Progenitor cell of endocrine pancreas (in vitro differentiated cells): ENCODE measurements around the gene BCAT1. TPM values are rescaled to one million over a fixed set of nuclear protein-coding genes. Genes with fewer than 3 reads are reported as not detected.

ENCODE experiments used
- DNase-seq: peaks from one replicate; pipeline ENCODE4 v3.0.0; 2021; ENCODE audit warnings: low spot score; ENCODE audit not compliant: unreplicated experiment
- H3K27ac Mint-ChIP-seq: 2 replicates; pipeline ENCODE4 v1.8.0; 2021; ENCODE audit warnings: mild to moderate bottlenecking, moderate library complexity, mixed read lengths
- H3K27me3 Mint-ChIP-seq: 2 replicates; pipeline ENCODE4 v1.8.0; 2021; ENCODE audit warnings: mixed read lengths
- H3K36me3 Mint-ChIP-seq: 2 replicates; pipeline ENCODE4 v1.8.0; 2022; ENCODE audit warnings: mixed read lengths; ENCODE audit not compliant: insufficient read depth
- H3K4me1 Mint-ChIP-seq: 2 replicates; pipeline ENCODE4 v1.8.0; 2021; ENCODE audit warnings: low read depth, mixed read lengths
- H3K4me3 Mint-ChIP-seq: 2 replicates; pipeline ENCODE4 v1.8.0; 2021; ENCODE audit warnings: low read depth, mild to moderate bottlenecking, moderate library complexity, mixed read lengths
- H3K9me3 Mint-ChIP-seq: 2 replicates; pipeline ENCODE4 v1.8.0; 2021; ENCODE audit warnings: low read depth, mixed read lengths
- CTCF ChIP-seq: fragments of 200-600 bp; sonication (generic); IDR thresholded peaks from one replicate; pipeline ENCODE4 v1.5.0; 2021; ENCODE audit warnings: antibody characterized with exemption, mild to moderate bottlenecking; ENCODE audit not compliant: unreplicated experiment
- total RNA-seq: library from RNA; stranded (reverse); gene quantifications from 2 replicates; pipeline ENCODE4 v1.2.1, GENCODE V29; 2021

Gene BCAT1
- total RNA-seq, 1 donor from 2014 or later = 52.9 TPM

- no peak overlapping the region for H3K4me3 Mint-ChIP-seq
- no peak overlapping the region for H3K27ac Mint-ChIP-seq
- no peak for DNase-seq
- peaks cover 30% of the 10 kb centered on the region for H3K4me1 Mint-ChIP-seq
- TF ChIP-seq CTCF = peak; percentile 42
- no peaks in the 10 kb centered on the region for H3K36me3 Mint-ChIP-seq
- H3K27me3 Mint-ChIP-seq = no peaks in the 10 kb centered on the region
- no peaks in the 10 kb centered on the region for H3K9me3 Mint-ChIP-seq
These were observed 168.1 kb downstream of the BCAT1 start for GRCh38 chr12:24780697-24781368.

- DNase-seq = no peak
- Mint-ChIP-seq H3K27ac (no peak overlapping the region), H3K36me3 (no peaks in the 10 kb centered on the region), H3K27me3 (no peaks in the 10 kb centered on the region), H3K9me3 (no peaks in the 10 kb centered on the region), H3K4me3 (no peak overlapping the region), H3K4me1 (peaks cover 25% of the 10 kb centered on the region)
- TF ChIP-seq CTCF = peak; percentile 75
These were observed 170.2 kb downstream of the BCAT1 start for GRCh38 chr12:24778486-24779304.

- H3K27ac Mint-ChIP-seq = peak overlapping the region; percentile 74
- TF ChIP-seq CTCF = no peak
- no peaks in the 10 kb centered on the region for H3K9me3 Mint-ChIP-seq
- H3K4me3 Mint-ChIP-seq = no peak overlapping the region
- peaks cover 26% of the 10 kb centered on the region for H3K4me1 Mint-ChIP-seq
- no peaks in the 10 kb centered on the region for H3K36me3 Mint-ChIP-seq
- DNase-seq = no peak
- H3K27me3 Mint-ChIP-seq = no peaks in the 10 kb centered on the region
These were observed 171.5 kb downstream of the BCAT1 start for GRCh38 chr12:24777359-24777758.

GRCh38 chr12:24776861-24777260 is 172.0 kb downstream of the BCAT1 start:
- H3K36me3 Mint-ChIP-seq = no peaks in the 10 kb centered on the region
- DNase-seq = no peak
- TF ChIP-seq CTCF = no peak
- H3K9me3 Mint-ChIP-seq = no peaks in the 10 kb centered on the region
- H3K4me1 Mint-ChIP-seq = peaks cover 31% of the 10 kb centered on the region
- no peaks in the 10 kb centered on the region for H3K27me3 Mint-ChIP-seq
- H3K27ac Mint-ChIP-seq = peak overlapping the region; percentile 5
- no peak overlapping the region for H3K4me3 Mint-ChIP-seq

- no peaks in the 10 kb centered on the region for H3K36me3 Mint-ChIP-seq
- H3K4me1 Mint-ChIP-seq = peaks cover 37% of the 10 kb centered on the region
- H3K27ac Mint-ChIP-seq = no peak overlapping the region
- no peak for TF ChIP-seq CTCF
- H3K27me3 Mint-ChIP-seq = no peaks in the 10 kb centered on the region
- H3K4me3 Mint-ChIP-seq = no peak overlapping the region
- DNase-seq = no peak
- no peaks in the 10 kb centered on the region for H3K9me3 Mint-ChIP-seq
These were observed 173.8 kb downstream of the BCAT1 start for GRCh38 chr12:24775073-24775472.
